Activated T-cell treated with anti-CD3 and anti-CD28 coated beads, Interleukin-2, amount 50 U/mL, for 72 hours (primary cell): ENCODE data around the gene YJEFN3. TPM values are rescaled to one million over a fixed set of nuclear protein-coding genes. Genes with fewer than 3 reads are reported as not detected.

Source experiments
- ATAC-seq, 2 donors: fragments of 150-1000 bp; cut with Tn5 transposase; replicated peaks in 1 of 2; 2 replicates each; pipeline ENCODE4 v1.10.0; 2021; ENCODE audit warnings: moderate library complexity in 2 of 2, mild to moderate bottlenecking in 1 of 2
- DNase-seq, 2 donors: peaks; one replicate each; pipeline ENCODE4 v3.0.0; 2021 to 2022; ENCODE audit warnings: mixed read lengths in 1 of 2
- H3K27ac Mint-ChIP-seq: one replicate; pipeline ENCODE4 v1.8.0; 2022; ENCODE audit warnings: mild to moderate bottlenecking, moderate library complexity, mixed read lengths
- H3K27me3 Mint-ChIP-seq: one replicate; pipeline ENCODE4 v1.8.0; 2022; ENCODE audit warnings: low read depth, mixed read lengths
- H3K36me3 Mint-ChIP-seq, 2 donors: one replicate each; pipeline ENCODE4 v1.8.0; 2022; ENCODE audit warnings: mixed read lengths in 2 of 2, mild to moderate bottlenecking in 1 of 2; ENCODE audit not compliant: insufficient read depth in 2 of 2
- H3K4me1 Mint-ChIP-seq: one replicate; pipeline ENCODE4 v1.8.0; 2022; ENCODE audit warnings: low read depth, mixed read lengths
- H3K4me3 Mint-ChIP-seq, 2 donors: one replicate each; pipeline ENCODE4 v1.8.0; 2022; ENCODE audit warnings: mild to moderate bottlenecking in 2 of 2, mixed read lengths in 2 of 2, moderate library complexity in 2 of 2
- H3K9me3 Mint-ChIP-seq, 2 donors: one replicate each; pipeline ENCODE4 v1.8.0; 2022; ENCODE audit warnings: mixed read lengths in 2 of 2
- total RNA-seq, 2 donors: library from RNA; stranded (reverse); gene quantifications; one replicate each; pipeline ENCODE4 v1.2.3, GENCODE V29; 2022

The YJEFN3 gene
- total RNA-seq, 2 donors from 2014 or later, result 18.2 to 21.3 TPM

GRCh38 chr19:19541616-19542015 lies 12.9 kb downstream of the YJEFN3 start:
- Mint-ChIP-seq H3K4me1 (peaks cover 24% of the 10 kb centered on the region), H3K27ac (no peak overlapping the region), H3K9me3 (no peaks in the 10 kb centered on the region), H3K27me3 (peaks cover 19% of the 10 kb centered on the region), H3K4me3 (peak overlapping the region in 1 of 2 donors; percentile 85), H3K36me3 (peaks cover 0 to 1% of the 10 kb centered on the region in 2 donors)
- ATAC-seq (no peak), DNase-seq (no peak)

DNA sequence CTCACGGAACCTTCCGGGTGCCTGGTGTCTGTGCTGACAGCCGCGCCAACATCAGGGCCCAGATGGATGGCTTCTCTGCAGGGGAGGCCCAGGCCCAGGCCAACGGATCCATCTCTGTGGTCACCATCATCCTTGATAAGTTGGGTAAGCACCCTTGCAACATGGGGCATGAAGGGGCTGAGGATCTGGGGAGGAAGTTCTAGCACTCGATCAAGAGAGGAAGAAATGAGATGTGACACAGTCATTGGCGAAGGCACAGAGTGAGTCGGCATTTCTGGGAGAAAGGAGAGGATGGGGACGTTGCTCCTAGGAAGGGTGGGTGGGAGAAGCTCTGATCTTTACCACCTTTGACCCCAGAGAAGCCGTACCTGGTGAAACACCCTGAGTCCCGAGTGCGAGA lies 13.8 kb downstream of the YJEFN3 start:
- H3K4me1 Mint-ChIP-seq, result peaks cover 21% of the 10 kb centered on the region
- no peak overlapping the region for H3K4me3 Mint-ChIP-seq
- peaks cover 14% of the 10 kb centered on the region for H3K27me3 Mint-ChIP-seq
- peaks cover 0 to 1% of the 10 kb centered on the region in 2 donors for H3K36me3 Mint-ChIP-seq
- no peak for ATAC-seq
- no peak for DNase-seq
- H3K27ac Mint-ChIP-seq, result no peak overlapping the region
- H3K9me3 Mint-ChIP-seq, result no peaks in the 10 kb centered on the region

GRCh38 chr19:19543101-19543500 lies 14.4 kb downstream of the YJEFN3 start:
- Mint-ChIP-seq H3K36me3 (peaks cover 0 to 1% of the 10 kb centered on the region in 2 donors), H3K27me3 (peaks cover 14% of the 10 kb centered on the region), H3K4me3 (no peak overlapping the region), H3K27ac (no peak overlapping the region), H3K4me1 (peaks cover 21% of the 10 kb centered on the region), H3K9me3 (no peaks in the 10 kb centered on the region)
- ATAC-seq (no peak), DNase-seq (no peak)

DNA sequence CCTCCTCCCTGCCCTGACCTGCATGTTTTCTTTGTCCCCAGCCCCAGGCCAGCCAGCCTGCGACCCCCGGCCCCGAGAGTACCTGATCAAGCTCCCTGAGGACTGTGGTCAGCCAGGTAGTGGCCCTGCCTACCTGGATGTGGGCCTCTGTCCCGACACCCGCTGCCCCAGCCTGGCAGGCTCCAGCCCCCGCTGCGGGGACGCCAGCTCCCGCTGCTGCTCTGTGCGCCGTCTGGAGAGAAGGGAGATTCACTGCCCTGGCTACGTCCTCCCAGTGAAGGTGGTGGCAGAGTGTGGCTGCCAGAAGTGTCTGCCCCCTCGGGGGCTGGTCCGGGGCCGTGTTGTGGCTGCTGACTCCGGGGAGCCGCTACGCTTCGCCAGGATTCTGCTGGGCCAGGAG lies 14.9 kb downstream of the YJEFN3 start:
- no peak for ATAC-seq
- Mint-ChIP-seq H3K27ac (no peak overlapping the region), H3K4me1 (peaks cover 17% of the 10 kb centered on the region), H3K27me3 (peaks cover 11% of the 10 kb centered on the region), H3K36me3 (peaks cover 0 to 1% of the 10 kb centered on the region in 2 donors), H3K4me3 (no peak overlapping the region), H3K9me3 (no peaks in the 10 kb centered on the region)
- DNase-seq, result no peak

DNA sequence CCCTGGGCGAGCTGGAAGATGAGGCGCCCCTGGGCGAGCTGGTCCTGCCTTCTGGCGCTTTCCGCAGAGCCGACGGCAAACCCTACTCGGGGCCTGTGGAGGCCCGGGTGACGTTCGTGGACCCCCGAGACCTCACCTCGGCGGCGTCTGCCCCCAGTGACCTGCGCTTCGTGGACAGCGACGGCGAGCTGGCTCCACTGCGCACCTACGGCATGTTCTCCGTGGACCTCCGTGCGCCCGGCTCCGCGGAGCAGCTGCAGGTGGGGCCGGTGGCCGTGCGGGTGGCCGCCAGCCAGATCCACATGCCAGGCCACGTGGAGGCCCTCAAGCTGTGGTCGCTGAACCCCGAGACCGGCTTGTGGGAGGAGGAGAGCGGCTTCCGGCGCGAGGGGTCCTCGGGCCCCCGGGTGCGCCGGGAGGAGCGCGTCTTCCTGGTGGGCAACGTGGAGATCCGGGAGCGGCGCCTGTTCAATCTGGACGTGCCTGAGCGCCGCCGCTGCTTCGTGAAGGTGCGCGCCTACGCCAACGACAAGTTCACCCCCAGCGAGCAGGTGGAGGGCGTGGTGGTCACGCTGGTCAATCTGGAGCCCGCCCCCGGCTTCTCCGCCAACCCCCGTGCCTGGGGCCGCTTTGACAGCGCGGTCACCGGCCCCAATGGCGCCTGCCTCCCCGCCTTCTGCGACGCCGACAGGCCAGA lies 15.7 kb downstream of the YJEFN3 start:
- no peaks in the 10 kb centered on the region for H3K36me3 Mint-ChIP-seq
- peaks cover 10% of the 10 kb centered on the region for H3K4me1 Mint-ChIP-seq
- peaks cover 4% of the 10 kb centered on the region for H3K27me3 Mint-ChIP-seq
- ATAC-seq (no peak), DNase-seq (no peak)
- H3K4me3 Mint-ChIP-seq, result no peak overlapping the region
- no peak overlapping the region for H3K27ac Mint-ChIP-seq
- H3K9me3 Mint-ChIP-seq, result no peaks in the 10 kb centered on the region

- no peaks in the 10 kb centered on the region for H3K9me3 Mint-ChIP-seq
- no peak overlapping the region for H3K27ac Mint-ChIP-seq
- no peaks in the 10 kb centered on the region for H3K27me3 Mint-ChIP-seq
- no peak overlapping the region for H3K4me3 Mint-ChIP-seq
- peaks cover 10% of the 10 kb centered on the region for H3K4me1 Mint-ChIP-seq
- ATAC-seq (no peak), DNase-seq (no peak)
- H3K36me3 Mint-ChIP-seq, result no peaks in the 10 kb centered on the region
These were observed 16.4 kb downstream of the YJEFN3 start for GRCh38 chr19:19544954-19545591.

DNA sequence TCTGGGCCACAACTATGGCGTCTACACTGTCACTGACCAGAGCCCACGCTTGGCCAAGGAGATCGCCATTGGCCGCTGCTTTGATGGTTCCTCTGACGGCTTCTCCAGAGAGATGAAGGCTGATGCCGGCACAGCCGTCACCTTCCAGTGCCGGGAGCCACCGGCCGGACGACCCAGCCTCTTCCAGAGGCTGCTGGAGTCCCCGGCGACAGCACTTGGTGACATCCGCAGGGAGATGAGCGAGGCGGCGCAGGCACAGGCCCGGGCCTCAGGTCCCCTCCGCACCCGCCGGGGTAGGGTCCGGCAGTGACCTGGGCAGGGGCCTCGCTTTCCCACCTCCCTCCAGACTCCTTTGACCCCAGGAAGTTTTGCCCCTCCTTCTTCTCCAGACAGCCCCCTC lies 17.0 kb downstream of the YJEFN3 start:
- no peaks in the 10 kb centered on the region for H3K27me3 Mint-ChIP-seq
- H3K9me3 Mint-ChIP-seq, result no peaks in the 10 kb centered on the region
- no peak overlapping the region for H3K4me3 Mint-ChIP-seq
- DNase-seq (no peak), ATAC-seq (no peak)
- no peaks in the 10 kb centered on the region for H3K36me3 Mint-ChIP-seq
- no peak overlapping the region for H3K27ac Mint-ChIP-seq
- peaks cover 7% of the 10 kb centered on the region for H3K4me1 Mint-ChIP-seq

- H3K36me3 Mint-ChIP-seq, result no peaks in the 10 kb centered on the region
- no peaks in the 10 kb centered on the region for H3K27me3 Mint-ChIP-seq
- no peaks in the 10 kb centered on the region for H3K9me3 Mint-ChIP-seq
- ATAC-seq, result no peak
- H3K27ac Mint-ChIP-seq, result no peak overlapping the region
- H3K4me1 Mint-ChIP-seq, result peaks cover 6% of the 10 kb centered on the region
- DNase-seq, result no peak
- H3K4me3 Mint-ChIP-seq, result no peak overlapping the region
These were observed 18.0 kb downstream of the YJEFN3 start for GRCh38 chr19:19546751-19547162.

- H3K4me3 Mint-ChIP-seq, result no peak overlapping the region
- no peaks in the 10 kb centered on the region for H3K27me3 Mint-ChIP-seq
- H3K27ac Mint-ChIP-seq, result no peak overlapping the region
- ATAC-seq (no peak), DNase-seq (no peak)
- H3K4me1 Mint-ChIP-seq, result no peaks in the 10 kb centered on the region
- H3K36me3 Mint-ChIP-seq, result no peaks in the 10 kb centered on the region
- no peaks in the 10 kb centered on the region for H3K9me3 Mint-ChIP-seq
These were observed 19.1 kb downstream of the YJEFN3 start for GRCh38 chr19:19547674-19548336.

DNA sequence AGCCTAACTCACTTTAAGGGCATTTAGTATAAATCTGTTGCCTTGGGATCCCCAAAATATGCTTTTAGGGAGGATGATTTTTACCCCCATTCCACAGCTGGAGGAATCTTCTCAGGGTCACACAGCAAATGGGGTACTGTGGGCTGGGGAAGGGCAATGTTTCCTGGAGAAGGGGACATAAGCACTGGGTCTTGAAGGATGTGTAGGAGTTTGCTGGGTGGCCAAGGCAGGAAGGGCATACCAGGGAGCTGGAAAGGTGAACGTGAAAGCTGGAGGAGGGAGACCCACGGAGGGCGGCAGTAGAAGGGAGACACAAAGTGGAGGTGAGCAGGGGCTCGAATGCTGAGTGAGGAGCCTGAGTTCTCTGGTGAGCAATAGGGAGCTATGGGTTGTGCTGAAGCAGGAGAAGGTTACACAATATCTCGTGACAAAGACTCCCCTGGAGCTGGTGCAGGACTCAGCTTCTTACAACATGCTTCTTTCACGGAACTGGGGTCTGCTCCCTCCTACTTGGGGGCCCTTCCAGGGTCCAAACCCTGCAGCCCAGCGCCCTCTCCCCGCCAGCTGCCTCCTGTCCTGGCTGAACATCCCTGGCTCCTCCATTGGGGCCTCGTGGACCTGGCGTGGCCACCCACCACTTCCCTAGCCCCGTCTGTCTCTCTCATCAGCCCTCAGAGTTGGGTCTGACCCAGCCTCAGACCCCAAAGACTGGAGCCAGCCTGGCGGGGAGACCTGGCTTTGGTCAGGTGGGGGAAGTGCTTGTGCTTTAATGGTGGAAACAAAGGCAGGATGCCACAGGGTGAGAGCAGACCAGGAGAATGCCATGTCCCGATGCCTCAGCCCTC lies 20.4 kb downstream of the YJEFN3 start:
- H3K9me3 Mint-ChIP-seq, result no peaks in the 10 kb centered on the region
- no peak for ATAC-seq
- no peak overlapping the region for H3K4me3 Mint-ChIP-seq

DNA sequence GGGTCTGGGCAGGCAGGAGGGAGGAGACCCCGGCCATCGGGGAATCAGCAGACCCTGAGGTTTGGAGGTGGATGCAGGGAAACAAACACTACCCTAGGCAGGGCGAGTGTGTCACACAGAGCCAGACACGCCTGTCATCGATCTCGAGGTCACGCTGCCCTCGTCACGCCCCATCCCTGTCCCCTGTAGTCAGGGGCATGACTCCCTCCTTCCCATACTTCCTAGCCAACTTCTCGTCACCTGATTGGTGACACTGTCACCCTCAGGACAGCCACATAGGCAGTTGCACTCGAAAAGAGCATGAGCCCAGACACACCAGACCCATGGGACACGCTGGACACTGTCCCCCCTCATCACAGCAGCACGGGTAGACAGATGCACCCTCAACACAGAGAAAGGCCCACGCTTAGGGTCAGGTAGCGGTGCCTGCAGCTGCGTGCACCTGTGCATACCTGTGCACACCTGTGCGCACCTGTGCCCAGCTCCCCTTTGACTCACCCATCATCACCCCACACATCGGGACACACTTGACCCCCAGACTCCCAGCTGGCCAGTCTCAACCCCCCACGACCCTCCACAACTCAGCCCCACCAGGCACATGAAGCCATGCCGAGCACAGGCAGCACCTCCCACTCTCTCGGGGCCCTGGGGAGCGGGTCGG lies 21.2 kb downstream of the YJEFN3 start:
- no peak overlapping the region for H3K27ac Mint-ChIP-seq
- peaks cover 5% of the 10 kb centered on the region for H3K4me1 Mint-ChIP-seq
- H3K27me3 Mint-ChIP-seq, result no peaks in the 10 kb centered on the region
- H3K4me3 Mint-ChIP-seq, result no peak overlapping the region
- ATAC-seq (no peak), DNase-seq (no peak)
- no peaks in the 10 kb centered on the region for H3K36me3 Mint-ChIP-seq
- H3K9me3 Mint-ChIP-seq, result no peaks in the 10 kb centered on the region

More for the DNA sequence above, 20.4 kb downstream of the YJEFN3 start:
- H3K27ac Mint-ChIP-seq, result no peak overlapping the region
- H3K36me3 Mint-ChIP-seq, result no peaks in the 10 kb centered on the region
- no peaks in the 10 kb centered on the region for H3K27me3 Mint-ChIP-seq
- no peaks in the 10 kb centered on the region for H3K4me1 Mint-ChIP-seq
- no peak for DNase-seq

- no peak for DNase-seq
- Mint-ChIP-seq H3K9me3 (no peaks in the 10 kb centered on the region), H3K4me1 (peaks cover 5% of the 10 kb centered on the region), H3K36me3 (no peaks in the 10 kb centered on the region), H3K27ac (no peak overlapping the region), H3K4me3 (no peak overlapping the region), H3K27me3 (no peaks in the 10 kb centered on the region)
- ATAC-seq, result no peak
These were observed 21.8 kb downstream of the YJEFN3 start for GRCh38 chr19:19550485-19550929.
